Loucy (cell line): ENCODE data around the gene HPS3.

Experiments
- H2AFZ ChIP-seq: fragments of 200-600 bp; sonication (generic); 2 replicates; pipeline ENCODE4 v1.6.0; 2016; ENCODE audit warnings: antibody characterized with exemption, mild to moderate bottlenecking, low read length, moderate library complexity
- H3F3A ChIP-seq: fragments of 200-600 bp; 2 replicates; pipeline ENCODE4 v1.6.0; 2016; ENCODE audit warnings: antibody characterized with exemption, low read depth, mild to moderate bottlenecking
- H3K27me3 ChIP-seq: fragments of 200-600 bp; sonication (generic); 2 replicates; pipeline ENCODE4 v1.6.1; 2014; ENCODE audit warnings: low read length, mild to moderate bottlenecking; ENCODE audit not compliant: insufficient read depth, poor library complexity, severe bottlenecking
- H3K36me3 ChIP-seq: fragments of 200-600 bp; sonication (generic); 2 replicates; pipeline ENCODE4 v1.6.1; 2016; ENCODE audit warnings: low read length; ENCODE audit not compliant: insufficient read depth
- H3K4me1 ChIP-seq: fragments of 200-600 bp; sonication (generic); 2 replicates; pipeline ENCODE4 v1.5.1; 2014; ENCODE audit warnings: low read length, mild to moderate bottlenecking; ENCODE audit not compliant: insufficient read depth, poor library complexity, severe bottlenecking
- H3K4me2 ChIP-seq: fragments of 200-600 bp; sonication (generic); 2 replicates; pipeline ENCODE4 v1.6.0; 2014; ENCODE audit warnings: antibody characterized with exemption, low read length, low read depth, mild to moderate bottlenecking; ENCODE audit not compliant: poor library complexity, severe bottlenecking
- H3K4me3 ChIP-seq: fragments of 200-600 bp; sonication (generic); 2 replicates; pipeline ENCODE4 v1.5.1; 2014; ENCODE audit warnings: low read length, mild to moderate bottlenecking, mixed read lengths; ENCODE audit not compliant: poor library complexity, severe bottlenecking
- H3K79me2 ChIP-seq: fragments of 200-600 bp; sonication (generic); 2 replicates; pipeline ENCODE4 v1.6.1; 2014; ENCODE audit warnings: low read length; ENCODE audit not compliant: insufficient read depth
- H3K9ac ChIP-seq: fragments of 200-600 bp; sonication (generic); 2 replicates; pipeline ENCODE4 v1.6.0; 2014; ENCODE audit warnings: mild to moderate bottlenecking, low read depth, low read length, moderate library complexity; ENCODE audit not compliant: poor library complexity, severe bottlenecking
- H3K9me2 ChIP-seq: fragments of 200-600 bp; sonication (generic); replicated peaks from 2 replicates; pipeline ENCODE4 v1.6.1; 2016; ENCODE audit warnings: low read depth, low read length, mixed read lengths
- H3K9me3 ChIP-seq: fragments of 200-600 bp; sonication (generic); 2 replicates; pipeline ENCODE4 v1.6.1; 2014; ENCODE audit warnings: mild to moderate bottlenecking, antibody characterized with exemption, low read length, low read depth; ENCODE audit not compliant: insufficient read depth
- H4K20me1 ChIP-seq: fragments of 200-600 bp; sonication (generic); 2 replicates; pipeline ENCODE4 v1.6.0; 2014; ENCODE audit warnings: antibody characterized with exemption, low read length, mild to moderate bottlenecking; ENCODE audit not compliant: insufficient read depth, poor library complexity, severe bottlenecking
- CTCF ChIP-seq: fragments of 200-600 bp; sonication (generic); conservative IDR thresholded peaks from 2 replicates; pipeline ENCODE4 v1.5.1; 2014; ENCODE audit warnings: mild to moderate bottlenecking, antibody characterized with exemption, low read length
- EZH2phosphoT487 ChIP-seq: fragments of 200-600 bp; IDR thresholded peaks from 2 replicates; pipeline ENCODE4 v1.6.1; 2018; ENCODE audit warnings: antibody characterized with exemption, mild to moderate bottlenecking, moderate library complexity, borderline replicate concordance

Gene HPS3

GRCh38 chr3:149104484-149104883, 25.0 kb upstream of the HPS3 start:
- no peaks in the 10 kb centered on the region for H3K36me3 ChIP-seq

GRCh38 chr3:149114458-149114857, 15.0 kb upstream of the HPS3 start:
- Histone ChIP-seq H3K9ac (no peak overlapping the region), H3K9me2 (no peaks in the 10 kb centered on the region), H3K4me3 (no peak overlapping the region), H3F3A (no peaks in the 10 kb centered on the region), H3K9me3 (no peaks in the 10 kb centered on the region), H3K27me3 (no peaks in the 10 kb centered on the region), H3K4me2 (no peak overlapping the region), H4K20me1 (no peaks in the 10 kb centered on the region), H3K79me2 (no peaks in the 10 kb centered on the region), H2AFZ (no peak overlapping the region), H3K4me1 (no peaks in the 10 kb centered on the region), H3K36me3 (no peaks in the 10 kb centered on the region)
- TF ChIP-seq CTCF (no peak), EZH2phosphoT487 (no peak)

More at GRCh38 chr3:149104484-149104883, 25.0 kb upstream of the HPS3 start:
- Histone ChIP-seq H3K9ac (no peak overlapping the region), H3K9me3 (peaks cover 7% of the 10 kb centered on the region; the same call in 1 of the 2 replicates), H3K79me2 (no peaks in the 10 kb centered on the region), H3K4me2 (no peak overlapping the region), H2AFZ (no peak overlapping the region), H3K4me1 (no peaks in the 10 kb centered on the region), H3K4me3 (no peak overlapping the region), H3K9me2 (no peaks in the 10 kb centered on the region), H4K20me1 (no peaks in the 10 kb centered on the region), H3F3A (no peaks in the 10 kb centered on the region), H3K27me3 (no peaks in the 10 kb centered on the region)
- TF ChIP-seq EZH2phosphoT487 (no peak), CTCF (no peak)

- no peak overlapping the region for H2AFZ ChIP-seq
- no peak for TF ChIP-seq EZH2phosphoT487
These were observed 14.3 kb upstream of the HPS3 start for GRCh38 chr3:149115114-149115513.

GRCh38 chr3:149118724-149119123, 10.7 kb upstream of the HPS3 start:
- Histone ChIP-seq H2AFZ (no peak overlapping the region), H3F3A (no peaks in the 10 kb centered on the region), H3K4me3 (no peak overlapping the region), H3K4me2 (no peak overlapping the region), H3K9me2 (no peaks in the 10 kb centered on the region), H3K27me3 (no peaks in the 10 kb centered on the region), H3K79me2 (no peaks in the 10 kb centered on the region), H3K9me3 (no peaks in the 10 kb centered on the region), H4K20me1 (no peaks in the 10 kb centered on the region), H3K9ac (no peak overlapping the region), H3K36me3 (no peaks in the 10 kb centered on the region), H3K4me1 (no peaks in the 10 kb centered on the region)
- no peak for TF ChIP-seq CTCF
- no peak for TF ChIP-seq EZH2phosphoT487

More at GRCh38 chr3:149115114-149115513, 14.3 kb upstream of the HPS3 start:
- Histone ChIP-seq H3F3A (no peaks in the 10 kb centered on the region), H3K9me3 (no peaks in the 10 kb centered on the region), H3K9ac (no peak overlapping the region), H3K4me1 (no peaks in the 10 kb centered on the region), H3K4me3 (no peak overlapping the region), H3K36me3 (no peaks in the 10 kb centered on the region), H3K79me2 (no peaks in the 10 kb centered on the region), H3K27me3 (no peaks in the 10 kb centered on the region), H4K20me1 (no peaks in the 10 kb centered on the region), H3K9me2 (no peaks in the 10 kb centered on the region), H3K4me2 (no peak overlapping the region)
